Epithelial cell of prostate (primary cell): ENCODE results near the gene KANK4.
A peak's percentile ranks its signal among the peaks of the same experiment; 100 is the strongest.

Source experiments
- DNase-seq: peaks from one replicate; pipeline ENCODE4 v3.0.0-alpha.2; 2011; ENCODE audit warnings: low read depth, low spot score
- H3K27ac ChIP-seq: fragments of 450-650 bp; 2 replicates; pipeline ENCODE4 v1.5.1; 2017; ENCODE audit warnings: mild to moderate bottlenecking

KANK4 gene

GRCh38 chr1:62307895-62308492, 11.2 kb downstream of the KANK4 start:
- no peak for DNase-seq
- peak overlapping the region; percentile 28 for H3K27ac ChIP-seq

- H3K27ac ChIP-seq, result peak overlapping the region; percentile 28
- no peak for DNase-seq
Measured at GRCh38 chr1:62307446-62307845, 11.8 kb downstream of the KANK4 start.

- H3K27ac ChIP-seq, result no peak overlapping the region
- no peak for DNase-seq
Measured at GRCh38 chr1:62306065-62306464, 13.2 kb downstream of the KANK4 start.

- DNase-seq, result no peak
Measured at GRCh38 chr1:62304975-62305374, 14.3 kb downstream of the KANK4 start.

GRCh38 chr1:62304515-62304914, 14.7 kb downstream of the KANK4 start:
- no peak overlapping the region for H3K27ac ChIP-seq
- DNase-seq, result no peak

More at GRCh38 chr1:62304975-62305374, 14.3 kb downstream of the KANK4 start:
- no peak overlapping the region for H3K27ac ChIP-seq

GRCh38 chr1:62301726-62302390, 17.4 kb downstream of the KANK4 start:
- no peak for DNase-seq
- no peak overlapping the region for H3K27ac ChIP-seq

- H3K27ac ChIP-seq, result no peak overlapping the region
- no peak for DNase-seq
Measured at GRCh38 chr1:62299426-62300200, 19.6 kb downstream of the KANK4 start.

GRCh38 chr1:62295921-62296491, 23.2 kb downstream of the KANK4 start:
- H3K27ac ChIP-seq, result no peak overlapping the region
- DNase-seq, result no peak

- DNase-seq, result no peak
Measured at GRCh38 chr1:62294261-62294660, 25.0 kb downstream of the KANK4 start.

GRCh38 chr1:62288662-62289061, 30.6 kb downstream of the KANK4 start:
- no peak for DNase-seq
- no peak overlapping the region for H3K27ac ChIP-seq

More at GRCh38 chr1:62294261-62294660, 25.0 kb downstream of the KANK4 start:
- no peak overlapping the region for H3K27ac ChIP-seq

GRCh38 chr1:62288224-62288623, 31.0 kb downstream of the KANK4 start:
- DNase-seq, result no peak
- H3K27ac ChIP-seq, result no peak overlapping the region

- peak overlapping the region; percentile 3 for H3K27ac ChIP-seq
- DNase-seq, result peak; percentile 27
Measured at GRCh38 chr1:62286786-62287224, 32.4 kb downstream of the KANK4 start.

- DNase-seq, result no peak
- H3K27ac ChIP-seq, result peak overlapping the region; percentile 3
Measured at GRCh38 chr1:62285984-62286785, 33.0 kb downstream of the KANK4 start.

- DNase-seq, result no peak
- no peak overlapping the region for H3K27ac ChIP-seq
Measured at GRCh38 chr1:62285440-62285839, 33.8 kb downstream of the KANK4 start.

GRCh38 chr1:62283986-62284385, 35.2 kb downstream of the KANK4 start:
- DNase-seq, result no peak
- H3K27ac ChIP-seq, result no peak overlapping the region

GRCh38 chr1:62282909-62283755, 36.1 kb downstream of the KANK4 start:
- DNase-seq, result no peak
- H3K27ac ChIP-seq, result no peak overlapping the region

GRCh38 chr1:62281922-62282555, 37.2 kb downstream of the KANK4 start:
- no peak for DNase-seq
- H3K27ac ChIP-seq, result no peak overlapping the region

GRCh38 chr1:62280960-62281465, 38.2 kb downstream of the KANK4 start:
- H3K27ac ChIP-seq, result no peak overlapping the region
- no peak for DNase-seq

- no peak for DNase-seq
Measured at GRCh38 chr1:62280150-62280549, 39.1 kb downstream of the KANK4 start.

More at GRCh38 chr1:62280150-62280549, 39.1 kb downstream of the KANK4 start:
- no peak overlapping the region for H3K27ac ChIP-seq
